Endothelial cell of umbilical vein (primary cell): ENCODE data around the gene DPH2. TPM values are rescaled to one million over a fixed set of nuclear protein-coding genes. Genes with fewer than 3 reads are reported as not detected.

ENCODE experiments used
- BruUV-seq: library from RNA; stranded (reverse); fragments of 400-500 nt; replicated peaks from 2 replicates; lab custom pipeline; 2021; lab: Mats Ljungman, UMichigan
- CTCF ChIA-PET: fragments of 300-600, 350-600 bp; sonication (Branson Sonifier 250); formaldehyde crosslinking; loops from one replicate; lab custom pipeline; 2021; ENCODE audit warnings: antibody characterized with exemption, inconsistent platforms; lab: Charles Lee
- POLR2A ChIA-PET: fragments of 300-600, 350-600 bp; sonication (Branson Sonifier 250); formaldehyde crosslinking; loops from one replicate; lab custom pipeline; 2021; ENCODE audit warnings: antibody characterized with exemption, inconsistent platforms; lab: Charles Lee
- DNase-seq: peaks from one replicate; pipeline ENCODE4 v3.0.0-alpha.2; 2011; ENCODE audit warnings: low read depth, low spot score
- FAIRE-seq: peaks from 2 replicates; lab custom pipeline; 2011; peaks lifted over from hg19 to GRCh38; lab: Jason Lieb, UNC
- H2AFZ ChIP-seq: 2 replicates; pipeline ENCODE4 v1.6.0; 2012; ENCODE audit warnings: low read depth, low read length, control low read depth, inconsistent platforms
- H3K27ac ChIP-seq: 2 replicates; pipeline ENCODE4 v1.5.1; 2011; ENCODE audit warnings: low read depth, mild to moderate bottlenecking, control low read depth, low read length, moderate library complexity; ENCODE audit not compliant: insufficient read depth
- H3K27me3 ChIP-seq, 2 experiments: 2 replicates each; pipeline versions ENCODE4 v1.6.0 to v1.6.1; 2011; ENCODE audit warnings: low read length in 2 of 2, mixed read lengths in 1 of 2; ENCODE audit not compliant: control insufficient read depth in 2 of 2, insufficient read depth in 2 of 2
- H3K36me3 ChIP-seq, 2 experiments: 2 replicates in 1 of 2; 3 replicates in 1 of 2; pipeline ENCODE4 v1.5.1; 2011; ENCODE audit warnings: low read length in 2 of 2, mild to moderate bottlenecking in 1 of 2, moderate library complexity in 1 of 2; ENCODE audit not compliant: control insufficient read depth in 2 of 2, insufficient read depth in 2 of 2; ENCODE audit errors: extremely low read depth in 1 of 2
- H3K4me1 ChIP-seq: 3 replicates; pipeline ENCODE4 v1.5.1; 2011; ENCODE audit warnings: mild to moderate bottlenecking, low read length; ENCODE audit not compliant: control insufficient read depth, insufficient read depth; ENCODE audit errors: extremely low read depth
- H3K4me2 ChIP-seq: 2 replicates; pipeline ENCODE4 v1.6.1; 2011; ENCODE audit warnings: low read length, control low read depth, mixed read lengths; ENCODE audit not compliant: insufficient read depth
- H3K4me3 ChIP-seq, 3 experiments: fragments of 200-600 bp in 1 of 3; sonication (generic), shearing (Covaris generic) in 1 of 3; replicated peaks in 1 of 3; 2 replicates each; pipeline ENCODE4 v1.5.1; 2011 to 2016; ENCODE audit warnings: control low read depth in 3 of 3, low read length in 3 of 3, mild to moderate bottlenecking in 2 of 3, inconsistent platforms in 1 of 3, low read depth in 1 of 3, moderate library complexity in 1 of 3; ENCODE audit not compliant: insufficient read depth in 1 of 3
- H3K79me2 ChIP-seq: 2 replicates; pipeline ENCODE4 v1.6.0; 2012; ENCODE audit warnings: low read length, inconsistent platforms; ENCODE audit not compliant: control insufficient read depth, insufficient read depth
- H3K9ac ChIP-seq: replicated peaks from 2 replicates; pipeline ENCODE3; 2011; ENCODE audit warnings: low read length, control low read depth; ENCODE audit not compliant: insufficient read depth; ENCODE audit errors: extremely low read depth
- H3K9me1 ChIP-seq: replicated peaks from 3 replicates; pipeline ENCODE4 v1.6.0; 2011; ENCODE audit warnings: mild to moderate bottlenecking, low read length; ENCODE audit not compliant: control insufficient read depth, insufficient read depth; ENCODE audit errors: extremely low read depth
- H3K9me3 ChIP-seq: replicated peaks from 2 replicates; pipeline ENCODE4 v1.5.1; 2012; ENCODE audit warnings: low read length, inconsistent platforms; ENCODE audit not compliant: control insufficient read depth, insufficient read depth
- H4K20me1 ChIP-seq: replicated peaks from 2 replicates; pipeline ENCODE3; 2011; ENCODE audit warnings: mild to moderate bottlenecking, low read length; ENCODE audit not compliant: control insufficient read depth, insufficient read depth; ENCODE audit errors: extremely low read depth
- EZH2 ChIP-seq: IDR thresholded peaks from 2 replicates; pipeline ENCODE4 v1.6.1; 2012; ENCODE audit warnings: borderline replicate concordance, low read depth, mild to moderate bottlenecking, moderate library complexity, low read length, inconsistent platforms; ENCODE audit not compliant: severe bottlenecking
- FOS ChIP-seq: IDR thresholded peaks from 2 replicates; pipeline ENCODE4 v1.6.1; 2011; ENCODE audit warnings: mild to moderate bottlenecking, low read length, moderate library complexity, borderline replicate concordance; ENCODE audit not compliant: insufficient read depth
- JUN ChIP-seq: IDR thresholded peaks from 2 replicates; pipeline ENCODE4 v1.6.1; 2011; ENCODE audit warnings: borderline replicate concordance, low read depth; ENCODE audit not compliant: insufficient read length, insufficient read depth
- MYC ChIP-seq: IDR thresholded peaks from one replicate; pipeline ENCODE4 v1.6.1; 2011; ENCODE audit warnings: mild to moderate bottlenecking, low read depth, low read length
- POLR2A ChIP-seq: IDR thresholded peaks from 2 replicates; pipeline ENCODE4 v1.6.1; 2012; ENCODE audit warnings: low read depth, mild to moderate bottlenecking, control low read depth, low read length
- dilution Hi-C: fragments of 300-500 bp; cut with MboI; formaldehyde crosslinking; loops from one replicate; pipeline ENCODE4 v1.15.0; 2019; ENCODE audit warnings: low sequenced_read_pairs; ENCODE audit not compliant: extremely low pct_ligation_motif_present
- intact Hi-C: fragments of 100-400 bp; cut with micrococcal nuclease; formaldehyde crosslinking; loops from one replicate; pipeline ENCODE4 v1.10.0; 2022
- polyA plus RNA-seq, 4 experiments: library from polyadenylated mRNA; depleted of rRNA in 3 of 4; stranded (reverse) in 3 of 4; unstranded in 1 of 4; fragments of >200 nt; gene quantifications; 2 replicates each; pipeline versions ENCODE4 v1.2.1 to v1.2.3, GENCODE V29; 2011 to 2012; ENCODE audit warnings: missing spikeins in 1 of 4
- total RNA-seq: library from RNA; stranded (reverse); gene quantifications from 2 replicates; pipeline ENCODE4 v1.2.3, GENCODE V29; 2021
- TF ChIP-seq, protein P1 (sequence below), 2 donors: IDR thresholded peaks; 1 replicate in 1 of 2; 2 replicates in 1 of 2; pipeline ENCODE4 v1.5.1; 2011; ENCODE audit warnings: low read length in 2 of 2, mild to moderate bottlenecking in 2 of 2, moderate library complexity in 2 of 2, control low read depth in 1 of 2, inconsistent platforms in 1 of 2, low read depth in 1 of 2; ENCODE audit not compliant: insufficient read depth in 1 of 2; ENCODE audit errors: extremely low read depth in 1 of 2

The DPH2 gene
- total and polyA plus RNA-seq, 2 donors (not counting 3 experiments of a cell fraction or from before 2014, with no cell fraction given), result 28.1 to 59.1 TPM

GRCh38 chr1:43931711-43932660, 37.8 kb upstream of the DPH2 start:
- no peaks in the 10 kb centered on the region for H3K9me1 ChIP-seq
- ChIA-PET POLR2A (interaction anchor here (1.4 kb wide), 1 partner anchor 168 kb away, joined by 4 read pairs; no protein-coding TSS in a partner anchor), CTCF (interaction anchor here (1.2 to 18.1 kb wide), 3 partner anchors 14 to 168 kb away, joined by 3 to 965 read pairs (median 93); partner anchors contain the start of genes ATP6V0B and IPO13)
- H3K27me3 ChIP-seq, result peaks cover 0 to 9% of the 10 kb centered on the region in 2 experiments
- no peaks in the 10 kb centered on the region for H4K20me1 ChIP-seq
- H3K79me2 ChIP-seq, result no peaks in the 10 kb centered on the region
- H3K36me3 ChIP-seq, result no peaks in the 10 kb centered on the region
- no peak overlapping the region for H3K4me2 ChIP-seq
- no peak overlapping the region for H3K4me3 ChIP-seq
- H3K27ac ChIP-seq, result no peak overlapping the region
- H3K9ac ChIP-seq, result no peak overlapping the region
- dilution Hi-C loops (loop anchor here (25.0 kb wide), 1 partner anchor 170 kb away; no protein-coding TSS in a partner anchor), intact Hi-C loops (loop anchor here (5.0 kb wide), 2 partner anchors 80 to 280 kb away; partner anchors contain the start of gene KDM4A)
- FAIRE-seq (no peak), DNase-seq (no peak)
- H3K9me3 ChIP-seq, result no peaks in the 10 kb centered on the region
- peaks cover 5% of the 10 kb centered on the region for H3K4me1 ChIP-seq
- H2AFZ ChIP-seq, result no peak overlapping the region
- BruUV-seq, result no TSS peak
- TF ChIP-seq FOS (no peak), JUN (no peak), EZH2 (no peak), POLR2A (no peak), MYC (no peak)
- TF ChIP-seq, protein P1, sequence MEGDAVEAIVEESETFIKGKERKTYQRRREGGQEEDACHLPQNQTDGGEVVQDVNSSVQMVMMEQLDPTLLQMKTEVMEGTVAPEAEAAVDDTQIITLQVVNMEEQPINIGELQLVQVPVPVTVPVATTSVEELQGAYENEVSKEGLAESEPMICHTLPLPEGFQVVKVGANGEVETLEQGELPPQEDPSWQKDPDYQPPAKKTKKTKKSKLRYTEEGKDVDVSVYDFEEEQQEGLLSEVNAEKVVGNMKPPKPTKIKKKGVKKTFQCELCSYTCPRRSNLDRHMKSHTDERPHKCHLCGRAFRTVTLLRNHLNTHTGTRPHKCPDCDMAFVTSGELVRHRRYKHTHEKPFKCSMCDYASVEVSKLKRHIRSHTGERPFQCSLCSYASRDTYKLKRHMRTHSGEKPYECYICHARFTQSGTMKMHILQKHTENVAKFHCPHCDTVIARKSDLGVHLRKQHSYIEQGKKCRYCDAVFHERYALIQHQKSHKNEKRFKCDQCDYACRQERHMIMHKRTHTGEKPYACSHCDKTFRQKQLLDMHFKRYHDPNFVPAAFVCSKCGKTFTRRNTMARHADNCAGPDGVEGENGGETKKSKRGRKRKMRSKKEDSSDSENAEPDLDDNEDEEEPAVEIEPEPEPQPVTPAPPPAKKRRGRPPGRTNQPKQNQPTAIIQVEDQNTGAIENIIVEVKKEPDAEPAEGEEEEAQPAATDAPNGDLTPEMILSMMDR (IDR thresholded peaks at IDR 0.05; ENCODE audit: extremely low read depth in 1 of 2, insufficient read depth in 1 of 2, low read depth in 1 of 2, low read length in 2 of 2), result no peak
